ENCODE data around the gene ASPSCR1.

- TF ChIP-seq SIN3A (IDR thresholded peaks at IDR 0.05; ENCODE audit: borderline replicate concordance, insufficient read depth, low read length) (no peak), TAF1 (IDR thresholded peaks at IDR 0.05; ENCODE audit: borderline replicate concordance, insufficient read depth, low read length) (no peak), FOXP2 (optimal IDR thresholded peaks at IDR 0.05; ENCODE audit: borderline replicate concordance, extremely low read depth, extremely low read length, insufficient read depth) (no peak), REST (IDR thresholded peaks at IDR 0.05; ENCODE audit: insufficient read depth in 1 of 2, low read depth in 2 of 2, low read length in 2 of 2) (no peak), POLR2AphosphoS5 (IDR thresholded peaks at IDR 0.05; ENCODE audit: low read depth, low read length) (peak; percentile 31; the same call in 1 of the 2 replicates)
These were observed 82.0 kb downstream of the ASPSCR1 start for GRCh38 chr17:82059272-82060000.
